Fibroblast of lung (primary cell): ENCODE measurements around the gene CDYL2.
"Not testable (repeated sequence)": the region's sequence is repeated elsewhere in the genome, so short reads cannot be mapped to it uniquely, and the experiment has no call there.

Source experiments
- CTCF ChIP-seq, 2 donors: IDR thresholded peaks in 1 of 2; conservative IDR thresholded peaks in 1 of 2; 1 replicate in 1 of 2; 2 replicates in 1 of 2; pipeline ENCODE4 v1.5.1; 2011 to 2012; ENCODE audit warnings: low read length in 2 of 2, control low read depth in 1 of 2, inconsistent platforms in 1 of 2, low read depth in 1 of 2, mild to moderate bottlenecking in 1 of 2
- EZH2 ChIP-seq: IDR thresholded peaks from 2 replicates; pipeline ENCODE4 v1.5.1; 2012; ENCODE audit warnings: low read length, control low read depth, mild to moderate bottlenecking; ENCODE audit errors: missing control alignments

GRCh38 chr16:80727066-80727763 lies 77.2 kb downstream of the CDYL2 start:
- not testable (repeated sequence) for TF ChIP-seq CTCF (conservative IDR thresholded peaks at IDR 0.05 in 1 of 2, IDR thresholded peaks at IDR 0.05 in 1 of 2; ENCODE audit: low read depth in 1 of 2, low read length in 2 of 2); EZH2
